ENCODE data around the gene IQGAP1. TPM values are rescaled to one million over a fixed set of nuclear protein-coding genes. Genes with fewer than 3 reads are reported as not detected.

Gene IQGAP1
- polyA plus RNA-seq, 1 donor (not counting 4 experiments of a cell fraction or from before 2014, with no cell fraction given): 310 TPM

DNA sequence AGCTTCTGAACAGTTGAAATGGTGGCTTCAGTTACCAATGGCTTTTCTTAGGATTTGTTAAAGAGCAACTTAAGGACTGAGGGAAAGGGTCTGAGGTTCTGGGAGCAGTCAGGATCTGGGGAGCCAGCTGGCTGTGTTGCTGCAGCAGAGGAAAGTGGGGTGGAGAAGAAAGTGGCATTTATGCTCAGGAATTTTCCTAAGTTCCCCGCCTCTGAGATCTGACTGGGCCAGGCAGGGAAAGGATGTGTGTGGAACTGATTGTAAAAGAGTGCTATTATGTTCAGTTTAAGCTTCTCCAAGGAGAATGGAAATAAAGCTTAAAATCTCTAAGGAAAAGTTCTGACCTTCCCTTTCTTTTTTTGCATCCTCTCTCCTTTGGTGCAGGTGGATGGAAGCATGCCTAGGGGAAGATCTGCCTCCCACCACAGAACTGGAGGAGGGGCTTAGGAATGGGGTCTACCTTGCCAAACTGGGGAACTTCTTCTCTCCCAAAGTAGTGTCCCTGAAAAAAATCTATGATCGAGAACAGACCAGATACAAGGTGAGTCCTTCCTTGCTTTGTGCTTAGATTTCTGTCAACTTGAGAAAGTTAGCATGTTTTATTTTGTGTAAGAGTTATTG lies 37.8 kb downstream of the IQGAP1 start:
- Histone ChIP-seq H3K79me2 (ENCODE audit: control insufficient read depth, insufficient read depth, low read length) (peaks cover 81% of the 10 kb centered on the region), H3K27ac (ENCODE audit: control insufficient read depth, insufficient read depth, low read length) (no peak overlapping the region), H3K9me1 (ENCODE audit: control insufficient read depth, extremely low read depth, insufficient read depth, low read length) (no peaks in the 10 kb centered on the region), H3K4me2 (ENCODE audit: control insufficient read depth, extremely low read depth, insufficient read depth, low read depth, low read length) (no peak overlapping the region), H3K9ac (ENCODE audit: control insufficient read depth, extremely low read depth, insufficient read depth, low read length) (no peak overlapping the region), H3K27me3 (ENCODE audit: control insufficient read depth, extremely low read depth, insufficient read depth, low read length) (no peaks in the 10 kb centered on the region), H3K4me1 (ENCODE audit: control insufficient read depth, extremely low read depth, insufficient read depth, low read length) (peaks cover 11% of the 10 kb centered on the region), H2AFZ (ENCODE audit: control insufficient read depth, low read length) (no peak overlapping the region), H3K9me3 (ENCODE audit: control insufficient read depth, low read depth, low read length) (no peaks in the 10 kb centered on the region), H4K20me1 (ENCODE audit: control insufficient read depth, extremely low read depth, insufficient read depth, low read length) (peaks cover 22% of the 10 kb centered on the region), H3K4me3 (ENCODE audit: control insufficient read depth in 2 of 3, extremely low read depth in 1 of 3, insufficient read depth in 2 of 3, low read depth in 1 of 3, low read length in 3 of 3) (no peak overlapping the region), H3K36me3 (ENCODE audit: control insufficient read depth in 2 of 2, extremely low read depth in 1 of 2, insufficient read depth in 2 of 2, low read length in 2 of 2) (peaks cover 8 to 16% of the 10 kb centered on the region in 2 experiments)
- no peak for DNase-seq (ENCODE audit: low read depth, low spot score)
- FAIRE-seq: no peak
- TF ChIP-seq, protein P1, sequence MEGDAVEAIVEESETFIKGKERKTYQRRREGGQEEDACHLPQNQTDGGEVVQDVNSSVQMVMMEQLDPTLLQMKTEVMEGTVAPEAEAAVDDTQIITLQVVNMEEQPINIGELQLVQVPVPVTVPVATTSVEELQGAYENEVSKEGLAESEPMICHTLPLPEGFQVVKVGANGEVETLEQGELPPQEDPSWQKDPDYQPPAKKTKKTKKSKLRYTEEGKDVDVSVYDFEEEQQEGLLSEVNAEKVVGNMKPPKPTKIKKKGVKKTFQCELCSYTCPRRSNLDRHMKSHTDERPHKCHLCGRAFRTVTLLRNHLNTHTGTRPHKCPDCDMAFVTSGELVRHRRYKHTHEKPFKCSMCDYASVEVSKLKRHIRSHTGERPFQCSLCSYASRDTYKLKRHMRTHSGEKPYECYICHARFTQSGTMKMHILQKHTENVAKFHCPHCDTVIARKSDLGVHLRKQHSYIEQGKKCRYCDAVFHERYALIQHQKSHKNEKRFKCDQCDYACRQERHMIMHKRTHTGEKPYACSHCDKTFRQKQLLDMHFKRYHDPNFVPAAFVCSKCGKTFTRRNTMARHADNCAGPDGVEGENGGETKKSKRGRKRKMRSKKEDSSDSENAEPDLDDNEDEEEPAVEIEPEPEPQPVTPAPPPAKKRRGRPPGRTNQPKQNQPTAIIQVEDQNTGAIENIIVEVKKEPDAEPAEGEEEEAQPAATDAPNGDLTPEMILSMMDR (optimal IDR thresholded peaks at IDR 0.05 in 1 of 3, IDR thresholded peaks at IDR 0.05 in 1 of 3, conservative IDR thresholded peaks at IDR 0.05 in 1 of 3; ENCODE audit: extremely low read depth in 1 of 3, insufficient read depth in 2 of 3, low read length in 3 of 3): no peak
- TF ChIP-seq EZH2 (IDR thresholded peaks at IDR 0.05; ENCODE audit: low read length): no peak
- dilution Hi-C loops (cut with MboI; ENCODE audit: extremely low pct_ligation_motif_present, low sequenced_read_pairs): no loop called here

DNA sequence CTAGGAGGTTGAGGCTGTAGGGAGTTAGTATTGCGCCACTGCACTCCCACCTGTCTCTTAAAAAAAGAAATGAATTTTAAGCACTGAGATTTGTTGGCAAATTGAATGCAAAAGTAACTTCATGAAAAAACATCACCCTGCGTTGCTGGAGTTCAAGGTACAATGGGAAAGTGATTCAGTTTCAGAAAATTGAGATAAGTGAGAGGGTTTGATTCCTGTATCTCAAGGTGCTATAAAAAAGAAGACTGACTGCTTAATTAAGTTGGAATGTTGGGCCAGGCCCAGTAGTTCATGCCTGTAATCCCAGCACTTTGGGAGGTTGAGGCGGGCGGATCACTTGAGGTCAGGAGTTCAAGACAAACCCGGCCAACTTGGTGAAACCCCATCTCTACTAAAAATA lies 39.1 kb downstream of the IQGAP1 start:
- no peak for DNase-seq (ENCODE audit: low read depth, low spot score)
- Histone ChIP-seq H3K4me1 (ENCODE audit: control insufficient read depth, extremely low read depth, insufficient read depth, low read length) (peaks cover 9% of the 10 kb centered on the region), H3K4me2 (ENCODE audit: control insufficient read depth, extremely low read depth, insufficient read depth, low read depth, low read length) (no peak overlapping the region), H2AFZ (ENCODE audit: control insufficient read depth, low read length) (no peak overlapping the region), H3K9me3 (ENCODE audit: control insufficient read depth, low read depth, low read length) (no peaks in the 10 kb centered on the region), H3K27ac (ENCODE audit: control insufficient read depth, insufficient read depth, low read length) (peak overlapping the region; percentile 7), H3K79me2 (ENCODE audit: control insufficient read depth, insufficient read depth, low read length) (peaks cover 78% of the 10 kb centered on the region), H4K20me1 (ENCODE audit: control insufficient read depth, extremely low read depth, insufficient read depth, low read length) (peaks cover 16% of the 10 kb centered on the region), H3K36me3 (ENCODE audit: control insufficient read depth in 2 of 2, extremely low read depth in 1 of 2, insufficient read depth in 2 of 2, low read length in 2 of 2) (peaks cover 8 to 16% of the 10 kb centered on the region in 2 experiments), H3K4me3 (ENCODE audit: control insufficient read depth in 2 of 3, extremely low read depth in 1 of 3, insufficient read depth in 2 of 3, low read depth in 1 of 3, low read length in 3 of 3) (no peak overlapping the region), H3K27me3 (ENCODE audit: control insufficient read depth, extremely low read depth, insufficient read depth, low read length) (no peaks in the 10 kb centered on the region), H3K9ac (ENCODE audit: control insufficient read depth, extremely low read depth, insufficient read depth, low read length) (no peak overlapping the region), H3K9me1 (ENCODE audit: control insufficient read depth, extremely low read depth, insufficient read depth, low read length) (no peaks in the 10 kb centered on the region)
- TF ChIP-seq EZH2 (IDR thresholded peaks at IDR 0.05; ENCODE audit: low read length): no peak
- TF ChIP-seq, protein P1 (optimal IDR thresholded peaks at IDR 0.05 in 1 of 3, IDR thresholded peaks at IDR 0.05 in 1 of 3, conservative IDR thresholded peaks at IDR 0.05 in 1 of 3; ENCODE audit: extremely low read depth in 1 of 3, insufficient read depth in 2 of 3, low read length in 3 of 3): no peak
- no peak for FAIRE-seq
- dilution Hi-C loops (cut with MboI; ENCODE audit: extremely low pct_ligation_motif_present, low sequenced_read_pairs): no loop called here
